Endothelial cell of umbilical vein (primary cell): ENCODE results near the gene CNTNAP2. TPM values are rescaled to one million over a fixed set of nuclear protein-coding genes. Genes with fewer than 3 reads are reported as not detected.

ENCODE experiments used
- BruUV-seq: library from RNA; stranded (reverse); fragments of 400-500 nt; replicated peaks from 2 replicates; lab custom pipeline; 2021; lab: Mats Ljungman, UMichigan
- CTCF ChIA-PET: fragments of 300-600, 350-600 bp; sonication (Branson Sonifier 250); formaldehyde crosslinking; loops from one replicate; lab custom pipeline; 2021; ENCODE audit warnings: antibody characterized with exemption, inconsistent platforms; lab: Charles Lee
- POLR2A ChIA-PET: fragments of 300-600, 350-600 bp; sonication (Branson Sonifier 250); formaldehyde crosslinking; loops from one replicate; lab custom pipeline; 2021; ENCODE audit warnings: antibody characterized with exemption, inconsistent platforms; lab: Charles Lee
- DNase-seq: peaks from one replicate; pipeline ENCODE4 v3.0.0-alpha.2; 2011; ENCODE audit warnings: low read depth, low spot score
- FAIRE-seq: peaks from 2 replicates; lab custom pipeline; 2011; peaks lifted over from hg19 to GRCh38; lab: Jason Lieb, UNC
- H2AFZ ChIP-seq: 2 replicates; pipeline ENCODE4 v1.6.0; 2012; ENCODE audit warnings: low read depth, low read length, control low read depth, inconsistent platforms
- H3K27ac ChIP-seq: 2 replicates; pipeline ENCODE4 v1.5.1; 2011; ENCODE audit warnings: low read depth, mild to moderate bottlenecking, control low read depth, low read length, moderate library complexity; ENCODE audit not compliant: insufficient read depth
- H3K27me3 ChIP-seq, 2 experiments: 2 replicates each; pipeline versions ENCODE4 v1.6.0 to v1.6.1; 2011; ENCODE audit warnings: low read length in 2 of 2, mixed read lengths in 1 of 2; ENCODE audit not compliant: control insufficient read depth in 2 of 2, insufficient read depth in 2 of 2
- H3K36me3 ChIP-seq, 2 experiments: 2 replicates in 1 of 2; 3 replicates in 1 of 2; pipeline ENCODE4 v1.5.1; 2011; ENCODE audit warnings: low read length in 2 of 2, mild to moderate bottlenecking in 1 of 2, moderate library complexity in 1 of 2; ENCODE audit not compliant: control insufficient read depth in 2 of 2, insufficient read depth in 2 of 2; ENCODE audit errors: extremely low read depth in 1 of 2
- H3K4me1 ChIP-seq: 3 replicates; pipeline ENCODE4 v1.5.1; 2011; ENCODE audit warnings: mild to moderate bottlenecking, low read length; ENCODE audit not compliant: control insufficient read depth, insufficient read depth; ENCODE audit errors: extremely low read depth
- H3K4me2 ChIP-seq: 2 replicates; pipeline ENCODE4 v1.6.1; 2011; ENCODE audit warnings: low read length, control low read depth, mixed read lengths; ENCODE audit not compliant: insufficient read depth
- H3K4me3 ChIP-seq, 3 experiments: fragments of 200-600 bp in 1 of 3; sonication (generic), shearing (Covaris generic) in 1 of 3; replicated peaks in 1 of 3; 2 replicates each; pipeline ENCODE4 v1.5.1; 2011 to 2016; ENCODE audit warnings: control low read depth in 3 of 3, low read length in 3 of 3, mild to moderate bottlenecking in 2 of 3, inconsistent platforms in 1 of 3, low read depth in 1 of 3, moderate library complexity in 1 of 3; ENCODE audit not compliant: insufficient read depth in 1 of 3
- H3K79me2 ChIP-seq: 2 replicates; pipeline ENCODE4 v1.6.0; 2012; ENCODE audit warnings: low read length, inconsistent platforms; ENCODE audit not compliant: control insufficient read depth, insufficient read depth
- H3K9ac ChIP-seq: replicated peaks from 2 replicates; pipeline ENCODE3; 2011; ENCODE audit warnings: low read length, control low read depth; ENCODE audit not compliant: insufficient read depth; ENCODE audit errors: extremely low read depth
- H3K9me1 ChIP-seq: replicated peaks from 3 replicates; pipeline ENCODE4 v1.6.0; 2011; ENCODE audit warnings: mild to moderate bottlenecking, low read length; ENCODE audit not compliant: control insufficient read depth, insufficient read depth; ENCODE audit errors: extremely low read depth
- H3K9me3 ChIP-seq: replicated peaks from 2 replicates; pipeline ENCODE4 v1.5.1; 2012; ENCODE audit warnings: low read length, inconsistent platforms; ENCODE audit not compliant: control insufficient read depth, insufficient read depth
- H4K20me1 ChIP-seq: replicated peaks from 2 replicates; pipeline ENCODE3; 2011; ENCODE audit warnings: mild to moderate bottlenecking, low read length; ENCODE audit not compliant: control insufficient read depth, insufficient read depth; ENCODE audit errors: extremely low read depth
- CTCF ChIP-seq, 2 donors: IDR thresholded peaks; 1 replicate in 1 of 2; 2 replicates in 1 of 2; pipeline ENCODE4 v1.5.1; 2011; ENCODE audit warnings: low read length in 2 of 2, mild to moderate bottlenecking in 2 of 2, moderate library complexity in 2 of 2, control low read depth in 1 of 2, inconsistent platforms in 1 of 2, low read depth in 1 of 2; ENCODE audit not compliant: insufficient read depth in 1 of 2; ENCODE audit errors: extremely low read depth in 1 of 2
- EZH2 ChIP-seq: IDR thresholded peaks from 2 replicates; pipeline ENCODE4 v1.6.1; 2012; ENCODE audit warnings: borderline replicate concordance, low read depth, mild to moderate bottlenecking, moderate library complexity, low read length, inconsistent platforms; ENCODE audit not compliant: severe bottlenecking
- FOS ChIP-seq: IDR thresholded peaks from 2 replicates; pipeline ENCODE4 v1.6.1; 2011; ENCODE audit warnings: mild to moderate bottlenecking, low read length, moderate library complexity, borderline replicate concordance; ENCODE audit not compliant: insufficient read depth
- GATA2 ChIP-seq: IDR thresholded peaks from 2 replicates; pipeline ENCODE4 v1.7.0; 2011; ENCODE audit warnings: low read depth, mild to moderate bottlenecking, moderate library complexity, mixed read lengths, low read length; ENCODE audit not compliant: insufficient read length, insufficient read depth
- JUN ChIP-seq: IDR thresholded peaks from 2 replicates; pipeline ENCODE4 v1.6.1; 2011; ENCODE audit warnings: borderline replicate concordance, low read depth; ENCODE audit not compliant: insufficient read length, insufficient read depth
- MAX ChIP-seq: IDR thresholded peaks from 2 replicates; pipeline ENCODE4 v1.6.1; 2011; ENCODE audit not compliant: insufficient read depth, insufficient read length
- MYC ChIP-seq: IDR thresholded peaks from one replicate; pipeline ENCODE4 v1.6.1; 2011; ENCODE audit warnings: mild to moderate bottlenecking, low read depth, low read length
- POLR2A ChIP-seq: IDR thresholded peaks from 2 replicates; pipeline ENCODE4 v1.6.1; 2012; ENCODE audit warnings: low read depth, mild to moderate bottlenecking, control low read depth, low read length
- POLR2AphosphoS5 ChIP-seq: IDR thresholded peaks from 2 replicates; pipeline ENCODE4 v1.6.1; 2012; ENCODE audit warnings: low read depth, mild to moderate bottlenecking, control low read depth, low read length, moderate library complexity; ENCODE audit not compliant: insufficient read depth
- dilution Hi-C: fragments of 300-500 bp; cut with MboI; formaldehyde crosslinking; loops from one replicate; pipeline ENCODE4 v1.15.0; 2019; ENCODE audit warnings: low sequenced_read_pairs; ENCODE audit not compliant: extremely low pct_ligation_motif_present
- intact Hi-C: fragments of 100-400 bp; cut with micrococcal nuclease; formaldehyde crosslinking; loops from one replicate; pipeline ENCODE4 v1.10.0; 2022
- polyA plus RNA-seq, 4 experiments: library from polyadenylated mRNA; depleted of rRNA in 3 of 4; stranded (reverse) in 3 of 4; unstranded in 1 of 4; fragments of >200 nt; gene quantifications; 2 replicates each; pipeline versions ENCODE4 v1.2.1 to v1.2.3, GENCODE V29; 2011 to 2012; ENCODE audit warnings: missing spikeins in 1 of 4
- total RNA-seq: library from RNA; stranded (reverse); gene quantifications from 2 replicates; pipeline ENCODE4 v1.2.3, GENCODE V29; 2021

Gene CNTNAP2
- total and polyA plus RNA-seq, 2 donors (not counting 3 experiments of a cell fraction or from before 2014, with no cell fraction given) = not detected

- dilution Hi-C loops (no loop called here), intact Hi-C loops (no loop called here)
- Histone ChIP-seq H2AFZ (no peak overlapping the region), H3K9me3 (peaks cover 3% of the 10 kb centered on the region), H4K20me1 (no peaks in the 10 kb centered on the region), H3K4me2 (no peak overlapping the region), H3K9me1 (no peaks in the 10 kb centered on the region), H3K4me1 (no peaks in the 10 kb centered on the region), H3K27me3 (no peaks in the 10 kb centered on the region), H3K27ac (no peak overlapping the region), H3K9ac (no peak overlapping the region), H3K4me3 (no peak overlapping the region), H3K79me2 (no peaks in the 10 kb centered on the region), H3K36me3 (no peaks in the 10 kb centered on the region)
- no TSS peak for BruUV-seq
- CTCF ChIA-PET = no interaction called here
- DNase-seq (no peak), FAIRE-seq (no peak)
- TF ChIP-seq JUN = no peak
- POLR2A ChIA-PET = no interaction called here
These were observed 1524.2 kb downstream of the CNTNAP2 start for GRCh38 chr7:147640821-147641220.

GRCh38 chr7:147646568-147646967, 1530.0 kb downstream of the CNTNAP2 start:
- no peaks in the 10 kb centered on the region for H3K9me1 ChIP-seq
- intact Hi-C loops = no loop called here
- no peaks in the 10 kb centered on the region for H3K36me3 ChIP-seq
- H4K20me1 ChIP-seq = no peaks in the 10 kb centered on the region
- no peak overlapping the region for H3K4me2 ChIP-seq
- no peaks in the 10 kb centered on the region for H3K79me2 ChIP-seq
- FAIRE-seq (no peak), DNase-seq (no peak)
- no peaks in the 10 kb centered on the region for H3K27me3 ChIP-seq
- no peak overlapping the region for H3K27ac ChIP-seq
- ChIA-PET CTCF (no interaction called here), POLR2A (no interaction called here)
- no peak overlapping the region for H3K9ac ChIP-seq
- TF ChIP-seq GATA2 (no peak), MAX (no peak), POLR2A (no peak), POLR2AphosphoS5 (no peak), MYC (no peak), CTCF (IDR thresholded peaks at IDR 0.05; ENCODE audit: extremely low read depth in 1 of 2, insufficient read depth in 1 of 2, low read depth in 1 of 2, low read length in 2 of 2) (no peak), FOS (no peak), EZH2 (no peak), JUN (no peak)
- dilution Hi-C loops = no loop called here
- no peak overlapping the region for H3K4me3 ChIP-seq
- no peak overlapping the region for H2AFZ ChIP-seq
- peaks cover 5% of the 10 kb centered on the region for H3K9me3 ChIP-seq
- H3K4me1 ChIP-seq = no peaks in the 10 kb centered on the region
- no TSS peak for BruUV-seq
